ENCODE measurements around the gene PHACTR4. TPM values are rescaled to one million over a fixed set of nuclear protein-coding genes. Genes with fewer than 3 reads are reported as not detected.

Gene PHACTR4
- total and polyA plus RNA-seq, 2 experiments from 2014 or later = 21.5 to 22.1 TPM

DNA sequence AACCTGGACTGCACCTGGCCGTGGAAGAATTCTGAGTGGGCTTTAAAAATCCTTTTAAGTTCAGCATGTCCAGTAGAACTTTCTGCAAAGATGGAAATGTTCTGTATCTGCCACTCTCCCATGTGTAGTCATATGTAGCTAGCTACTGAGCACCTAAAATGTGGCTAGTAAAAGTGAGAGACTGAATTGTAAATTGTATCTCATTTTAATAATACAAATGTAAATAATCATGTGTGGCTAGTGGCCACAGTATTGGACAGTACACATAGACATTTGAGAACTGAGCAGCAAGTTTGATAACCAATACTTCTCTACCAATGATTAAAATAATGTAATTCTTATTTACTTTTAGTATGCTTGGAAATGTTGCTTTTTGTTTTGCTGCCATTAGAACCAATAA, 57.3 kb downstream of the PHACTR4 start:
- no peaks in the 10 kb centered on the region for H3K27me3 ChIP-seq
- H3K79me2 ChIP-seq = peaks cover 66% of the 10 kb centered on the region
- WGBS (ENCODE audit: low lambda C conversion rate, missing lambda C conversion rate) = 86% methylated on average over 1 of the region's 1 CpG
- no peak overlapping the region for H3K4me2 ChIP-seq
- H3K9me3 ChIP-seq (ENCODE audit: low read depth) = no peaks in the 10 kb centered on the region
- H3K4me3 ChIP-seq = no peak overlapping the region
- H3K36me3 ChIP-seq (replicated peaks; ENCODE audit: insufficient read depth, low read depth) = no peaks in the 10 kb centered on the region
- no peaks in the 10 kb centered on the region for H3K9me2 ChIP-seq (replicated peaks; ENCODE audit: insufficient read depth)
- TF ChIP-seq, protein P1, sequence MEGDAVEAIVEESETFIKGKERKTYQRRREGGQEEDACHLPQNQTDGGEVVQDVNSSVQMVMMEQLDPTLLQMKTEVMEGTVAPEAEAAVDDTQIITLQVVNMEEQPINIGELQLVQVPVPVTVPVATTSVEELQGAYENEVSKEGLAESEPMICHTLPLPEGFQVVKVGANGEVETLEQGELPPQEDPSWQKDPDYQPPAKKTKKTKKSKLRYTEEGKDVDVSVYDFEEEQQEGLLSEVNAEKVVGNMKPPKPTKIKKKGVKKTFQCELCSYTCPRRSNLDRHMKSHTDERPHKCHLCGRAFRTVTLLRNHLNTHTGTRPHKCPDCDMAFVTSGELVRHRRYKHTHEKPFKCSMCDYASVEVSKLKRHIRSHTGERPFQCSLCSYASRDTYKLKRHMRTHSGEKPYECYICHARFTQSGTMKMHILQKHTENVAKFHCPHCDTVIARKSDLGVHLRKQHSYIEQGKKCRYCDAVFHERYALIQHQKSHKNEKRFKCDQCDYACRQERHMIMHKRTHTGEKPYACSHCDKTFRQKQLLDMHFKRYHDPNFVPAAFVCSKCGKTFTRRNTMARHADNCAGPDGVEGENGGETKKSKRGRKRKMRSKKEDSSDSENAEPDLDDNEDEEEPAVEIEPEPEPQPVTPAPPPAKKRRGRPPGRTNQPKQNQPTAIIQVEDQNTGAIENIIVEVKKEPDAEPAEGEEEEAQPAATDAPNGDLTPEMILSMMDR (IDR thresholded peaks at IDR 0.05; ENCODE audit: poor library complexity) = no peak
- no peak for TF ChIP-seq EZH2phosphoT487 (IDR thresholded peaks at IDR 0.05; ENCODE audit: low read depth, severe bottlenecking, unreplicated experiment)
- TF ChIP-seq EZH2 (IDR thresholded peaks at IDR 0.05; ENCODE audit: borderline replicate concordance) = no peak
- no peak for DNase-seq (ENCODE audit: low spot score)
- H3K27ac ChIP-seq = no peak overlapping the region
- H2AFZ ChIP-seq = no peak overlapping the region
- H3K4me1 ChIP-seq (ENCODE audit: insufficient read depth) = no peaks in the 10 kb centered on the region
- H4K20me1 ChIP-seq (ENCODE audit: insufficient read depth, poor library complexity, severe bottlenecking) = no peaks in the 10 kb centered on the region

DNA sequence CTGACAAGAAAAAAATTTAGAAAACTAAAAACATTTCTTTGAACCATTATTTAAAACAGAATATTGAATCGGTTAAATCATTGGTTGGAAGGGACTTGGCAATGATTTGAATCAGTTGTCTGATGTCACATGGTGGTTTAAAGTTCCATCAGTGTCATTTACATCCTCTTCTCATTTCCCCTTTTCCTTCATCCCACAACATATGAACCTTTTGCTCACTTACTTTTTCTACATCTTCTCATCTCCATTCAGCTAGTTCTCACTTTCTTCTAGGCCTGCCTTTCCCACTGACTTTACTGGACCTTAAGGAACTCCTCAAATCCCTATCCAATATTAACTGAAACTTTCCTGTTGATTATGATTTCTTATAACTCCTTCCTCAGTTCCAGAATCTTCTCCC, 58.5 kb downstream of the PHACTR4 start:
- TF ChIP-seq, protein P1 (IDR thresholded peaks at IDR 0.05; ENCODE audit: poor library complexity) = no peak
- TF ChIP-seq EZH2phosphoT487 (IDR thresholded peaks at IDR 0.05; ENCODE audit: low read depth, severe bottlenecking, unreplicated experiment) (no peak), EZH2 (IDR thresholded peaks at IDR 0.05; ENCODE audit: borderline replicate concordance) (no peak)
- Histone ChIP-seq H3K4me3 (no peak overlapping the region), H3K79me2 (peaks cover 63% of the 10 kb centered on the region), H3K9me2 (replicated peaks; ENCODE audit: insufficient read depth) (no peaks in the 10 kb centered on the region), H3K4me1 (ENCODE audit: insufficient read depth) (no peaks in the 10 kb centered on the region), H4K20me1 (ENCODE audit: insufficient read depth, poor library complexity, severe bottlenecking) (no peaks in the 10 kb centered on the region), H3K27ac (no peak overlapping the region), H3K27me3 (no peaks in the 10 kb centered on the region), H3K4me2 (no peak overlapping the region), H3K36me3 (replicated peaks; ENCODE audit: insufficient read depth, low read depth) (no peaks in the 10 kb centered on the region), H2AFZ (no peak overlapping the region), H3K9me3 (ENCODE audit: low read depth) (no peaks in the 10 kb centered on the region)
- 97% methylated on average over 1 of the region's 1 CpG for WGBS (ENCODE audit: low lambda C conversion rate, missing lambda C conversion rate)
- DNase-seq (ENCODE audit: low spot score) = no peak

DNA sequence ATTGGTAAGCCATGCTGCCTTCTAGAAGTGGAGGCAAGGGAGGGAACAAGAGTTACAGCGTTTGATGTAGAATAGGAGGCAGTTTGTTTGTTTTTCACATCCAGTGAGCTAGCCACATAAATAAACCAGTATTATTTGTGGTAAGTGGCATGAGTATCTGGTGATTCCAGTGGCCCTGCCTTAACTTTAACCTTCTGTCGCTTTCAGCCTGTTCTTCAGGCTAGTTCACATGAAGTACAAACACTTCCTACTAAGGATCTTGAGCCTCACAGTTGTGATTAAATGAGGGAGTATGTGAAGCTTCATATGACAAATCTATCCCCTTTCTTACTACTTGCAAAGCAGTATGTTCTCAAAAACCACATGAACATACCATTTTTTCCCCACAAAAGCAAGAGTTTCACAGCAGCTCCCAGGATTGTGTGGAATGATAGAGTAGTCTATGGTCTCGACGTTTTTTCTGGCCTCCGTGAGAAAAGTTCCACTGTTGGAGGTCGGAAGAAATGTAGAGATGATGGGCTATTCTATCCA, 59.5 kb downstream of the PHACTR4 start:
- Histone ChIP-seq H3K9me2 (replicated peaks; ENCODE audit: insufficient read depth) (no peaks in the 10 kb centered on the region), H3K4me3 (no peak overlapping the region), H3K4me1 (ENCODE audit: insufficient read depth) (no peaks in the 10 kb centered on the region), H3K4me2 (no peak overlapping the region), H2AFZ (no peak overlapping the region), H3K9me3 (ENCODE audit: low read depth) (no peaks in the 10 kb centered on the region), H3K27ac (no peak overlapping the region), H4K20me1 (ENCODE audit: insufficient read depth, poor library complexity, severe bottlenecking) (no peaks in the 10 kb centered on the region), H3K27me3 (no peaks in the 10 kb centered on the region), H3K36me3 (replicated peaks; ENCODE audit: insufficient read depth, low read depth) (no peaks in the 10 kb centered on the region), H3K79me2 (peaks cover 64% of the 10 kb centered on the region)
- 90% methylated on average over 6 of the region's 6 CpGs for WGBS (ENCODE audit: low lambda C conversion rate, missing lambda C conversion rate)
- no peak for DNase-seq (ENCODE audit: low spot score)
- TF ChIP-seq EZH2phosphoT487 (IDR thresholded peaks at IDR 0.05; ENCODE audit: low read depth, severe bottlenecking, unreplicated experiment) (no peak), EZH2 (IDR thresholded peaks at IDR 0.05; ENCODE audit: borderline replicate concordance) (no peak)
- TF ChIP-seq, protein P1 (IDR thresholded peaks at IDR 0.05; ENCODE audit: poor library complexity) = no peak
